OCI-LY1 (cell line): Measurements from ENCODE around the gene PALD1.
A peak's percentile ranks its signal among the peaks of the same experiment; 100 is the strongest.

Source experiments
- H2AFZ ChIP-seq: fragments of 200-600 bp; sonication (generic), shearing (Covaris generic); 2 replicates; pipeline ENCODE4 v1.6.0; 2014; ENCODE audit warnings: antibody characterized with exemption, mild to moderate bottlenecking, low read length
- H3F3A ChIP-seq: fragments of 200-600 bp; sonication (generic), shearing (Covaris generic); 2 replicates; pipeline ENCODE4 v1.6.0; 2014; ENCODE audit warnings: mild to moderate bottlenecking, antibody characterized with exemption, low read length, moderate library complexity; ENCODE audit not compliant: insufficient read depth
- H3K27ac ChIP-seq: fragments of 200-600 bp; sonication (generic); 2 replicates; pipeline ENCODE4 v1.5.1; 2014; ENCODE audit warnings: low read length, mixed run types, mild to moderate bottlenecking, low read depth; ENCODE audit not compliant: poor library complexity, severe bottlenecking
- H3K27me3 ChIP-seq: fragments of 200-600 bp; sonication (generic); 2 replicates; pipeline ENCODE4 v1.6.0; 2014; ENCODE audit warnings: antibody characterized with exemption, mild to moderate bottlenecking, low read length, moderate library complexity; ENCODE audit not compliant: insufficient read depth
- H3K36me3 ChIP-seq: fragments of 200-600 bp; sonication (generic); 2 replicates; pipeline ENCODE4 v1.6.1; 2014; ENCODE audit warnings: mild to moderate bottlenecking, antibody characterized with exemption, low read length, moderate library complexity, mixed read lengths; ENCODE audit not compliant: insufficient read depth
- H3K4me1 ChIP-seq: fragments of 200-600 bp; sonication (generic); 2 replicates; pipeline ENCODE4 v1.5.1; 2014; ENCODE audit warnings: mild to moderate bottlenecking, low read length, moderate library complexity; ENCODE audit not compliant: insufficient read depth, severe bottlenecking
- H3K4me2 ChIP-seq: fragments of 200-600 bp; sonication (generic), shearing (Covaris generic); 2 replicates; pipeline ENCODE4 v1.6.1; 2014; ENCODE audit warnings: low read length
- H3K4me3 ChIP-seq: fragments of 200-600 bp; sonication (generic); 2 replicates; pipeline ENCODE4 v1.5.1; 2014; ENCODE audit warnings: low read length, low read depth, mild to moderate bottlenecking, mixed read lengths; ENCODE audit not compliant: poor library complexity, severe bottlenecking
- H3K79me2 ChIP-seq: fragments of 200-600 bp; shearing (Covaris generic); 2 replicates; pipeline ENCODE4 v1.6.1; 2016; ENCODE audit warnings: mixed run types, low read length, mixed read lengths; ENCODE audit not compliant: insufficient read depth
- H3K9ac ChIP-seq: fragments of 200-600 bp; sonication (generic), shearing (Covaris generic); 2 replicates; pipeline ENCODE4 v1.6.1; 2014; ENCODE audit warnings: mild to moderate bottlenecking, low read length, mixed read lengths
- H3K9me2 ChIP-seq: fragments of 200-600 bp; sonication (generic), shearing (Covaris generic); 2 replicates; pipeline ENCODE4 v1.6.1; 2014; ENCODE audit warnings: low read depth, mild to moderate bottlenecking, low read length, mixed read lengths
- H3K9me3 ChIP-seq: fragments of 200-600 bp; shearing (Covaris generic); 2 replicates; pipeline ENCODE4 v1.6.1; 2014; ENCODE audit warnings: low read length, mixed read lengths
- H4K20me1 ChIP-seq: fragments of 200-600 bp; sonication (generic), shearing (Covaris generic); 2 replicates; pipeline ENCODE4 v1.6.0; 2016; ENCODE audit warnings: mild to moderate bottlenecking, low read length; ENCODE audit not compliant: insufficient read depth
- EZH2 ChIP-seq: fragments of 200-600 bp; sonication (generic), shearing (Covaris generic); IDR thresholded peaks from 2 replicates; pipeline ENCODE4 v1.8.0; 2017; ENCODE audit warnings: borderline replicate concordance, mixed run types, mild to moderate bottlenecking, antibody characterized with exemption, low read length, moderate library complexity, mixed read lengths
- TF ChIP-seq, protein P1 (sequence below): fragments of 200-600 bp; sonication (generic), shearing (Covaris generic); IDR thresholded peaks from 2 replicates; pipeline ENCODE4 v1.5.1; 2017; ENCODE audit warnings: mild to moderate bottlenecking, antibody characterized with exemption, low read length, moderate library complexity, mixed read lengths

Gene PALD1

DNA sequence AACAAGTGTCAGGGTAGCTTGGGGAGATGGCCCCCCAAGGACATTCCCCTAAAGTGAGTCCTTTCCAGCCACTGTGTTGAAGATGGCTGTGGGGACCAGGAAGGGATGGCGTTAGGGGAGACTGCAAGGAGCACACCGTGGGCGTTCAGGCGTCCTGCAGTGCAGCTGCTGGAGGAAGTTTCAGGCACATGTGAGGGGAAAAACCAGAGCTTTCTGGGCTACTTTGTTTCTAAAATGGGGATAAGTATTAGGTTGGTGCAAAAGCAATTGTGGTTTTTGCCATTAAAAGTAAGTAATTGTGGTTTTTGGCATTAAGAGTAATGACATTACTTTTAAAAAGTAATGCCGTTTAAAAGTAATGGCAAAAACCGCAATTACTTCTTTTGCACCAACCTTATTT, 109.7 kb downstream of the PALD1 start:
- Histone ChIP-seq H3K27ac (peak overlapping the region; percentile 98), H3F3A (peaks cover 19% of the 10 kb centered on the region), H3K4me3 (no peak overlapping the region), H3K9me3 (no peaks in the 10 kb centered on the region), H3K27me3 (no peaks in the 10 kb centered on the region), H3K9me2 (no peaks in the 10 kb centered on the region), H3K36me3 (no peaks in the 10 kb centered on the region), H2AFZ (no peak overlapping the region), H3K9ac (peak overlapping the region; percentile 46), H4K20me1 (no peaks in the 10 kb centered on the region), H3K4me2 (peak overlapping the region; percentile 42), H3K4me1 (peaks cover 100% of the 10 kb centered on the region), H3K79me2 (no peaks in the 10 kb centered on the region)
- TF ChIP-seq, protein P1, sequence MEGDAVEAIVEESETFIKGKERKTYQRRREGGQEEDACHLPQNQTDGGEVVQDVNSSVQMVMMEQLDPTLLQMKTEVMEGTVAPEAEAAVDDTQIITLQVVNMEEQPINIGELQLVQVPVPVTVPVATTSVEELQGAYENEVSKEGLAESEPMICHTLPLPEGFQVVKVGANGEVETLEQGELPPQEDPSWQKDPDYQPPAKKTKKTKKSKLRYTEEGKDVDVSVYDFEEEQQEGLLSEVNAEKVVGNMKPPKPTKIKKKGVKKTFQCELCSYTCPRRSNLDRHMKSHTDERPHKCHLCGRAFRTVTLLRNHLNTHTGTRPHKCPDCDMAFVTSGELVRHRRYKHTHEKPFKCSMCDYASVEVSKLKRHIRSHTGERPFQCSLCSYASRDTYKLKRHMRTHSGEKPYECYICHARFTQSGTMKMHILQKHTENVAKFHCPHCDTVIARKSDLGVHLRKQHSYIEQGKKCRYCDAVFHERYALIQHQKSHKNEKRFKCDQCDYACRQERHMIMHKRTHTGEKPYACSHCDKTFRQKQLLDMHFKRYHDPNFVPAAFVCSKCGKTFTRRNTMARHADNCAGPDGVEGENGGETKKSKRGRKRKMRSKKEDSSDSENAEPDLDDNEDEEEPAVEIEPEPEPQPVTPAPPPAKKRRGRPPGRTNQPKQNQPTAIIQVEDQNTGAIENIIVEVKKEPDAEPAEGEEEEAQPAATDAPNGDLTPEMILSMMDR = no peak
- TF ChIP-seq EZH2 = no peak

DNA sequence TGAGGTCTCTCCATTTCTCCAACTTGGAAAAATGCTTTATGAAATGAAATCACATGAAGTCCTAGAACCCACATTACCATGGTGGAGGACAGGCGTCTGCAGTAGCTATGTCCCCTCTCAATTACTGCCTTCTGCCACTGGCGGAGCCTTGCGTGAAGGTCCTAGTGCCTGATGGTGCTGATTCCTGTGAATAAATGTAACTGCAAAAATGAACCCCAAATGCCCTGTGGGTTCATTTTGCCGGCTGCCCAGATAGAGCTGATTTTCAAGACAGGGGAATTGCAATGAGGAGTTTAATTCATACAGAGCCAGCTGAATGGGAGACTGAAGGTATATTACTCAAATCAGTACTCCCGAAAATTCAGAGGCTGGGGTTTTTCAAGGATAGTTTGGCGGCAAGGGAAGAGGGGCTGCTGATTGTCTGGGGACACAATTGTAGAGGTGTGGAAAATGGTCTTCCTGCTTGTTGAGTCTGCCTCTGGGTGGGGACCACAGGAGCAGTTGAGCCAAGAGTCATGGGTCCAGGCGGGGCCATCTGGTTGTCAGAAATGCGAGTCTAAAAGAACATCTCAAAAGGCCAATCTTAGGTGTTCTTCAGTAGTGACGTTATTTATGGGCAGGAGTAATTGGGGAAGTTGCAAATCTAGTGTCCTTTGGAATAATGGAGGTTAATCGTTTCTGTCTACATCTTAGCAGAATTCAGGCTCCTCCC, 110.4 kb downstream of the PALD1 start:
- Histone ChIP-seq H3F3A (peaks cover 19% of the 10 kb centered on the region), H4K20me1 (no peaks in the 10 kb centered on the region), H3K4me3 (no peak overlapping the region), H3K79me2 (no peaks in the 10 kb centered on the region), H3K9ac (peak overlapping the region; percentile 46), H3K27me3 (no peaks in the 10 kb centered on the region), H3K9me3 (no peaks in the 10 kb centered on the region), H3K4me1 (peaks cover 100% of the 10 kb centered on the region), H3K27ac (peak overlapping the region; percentile 98), H2AFZ (no peak overlapping the region), H3K36me3 (no peaks in the 10 kb centered on the region), H3K9me2 (no peaks in the 10 kb centered on the region), H3K4me2 (peak overlapping the region; percentile 42)
- no peak for TF ChIP-seq EZH2
- TF ChIP-seq, protein P1 = no peak

DNA sequence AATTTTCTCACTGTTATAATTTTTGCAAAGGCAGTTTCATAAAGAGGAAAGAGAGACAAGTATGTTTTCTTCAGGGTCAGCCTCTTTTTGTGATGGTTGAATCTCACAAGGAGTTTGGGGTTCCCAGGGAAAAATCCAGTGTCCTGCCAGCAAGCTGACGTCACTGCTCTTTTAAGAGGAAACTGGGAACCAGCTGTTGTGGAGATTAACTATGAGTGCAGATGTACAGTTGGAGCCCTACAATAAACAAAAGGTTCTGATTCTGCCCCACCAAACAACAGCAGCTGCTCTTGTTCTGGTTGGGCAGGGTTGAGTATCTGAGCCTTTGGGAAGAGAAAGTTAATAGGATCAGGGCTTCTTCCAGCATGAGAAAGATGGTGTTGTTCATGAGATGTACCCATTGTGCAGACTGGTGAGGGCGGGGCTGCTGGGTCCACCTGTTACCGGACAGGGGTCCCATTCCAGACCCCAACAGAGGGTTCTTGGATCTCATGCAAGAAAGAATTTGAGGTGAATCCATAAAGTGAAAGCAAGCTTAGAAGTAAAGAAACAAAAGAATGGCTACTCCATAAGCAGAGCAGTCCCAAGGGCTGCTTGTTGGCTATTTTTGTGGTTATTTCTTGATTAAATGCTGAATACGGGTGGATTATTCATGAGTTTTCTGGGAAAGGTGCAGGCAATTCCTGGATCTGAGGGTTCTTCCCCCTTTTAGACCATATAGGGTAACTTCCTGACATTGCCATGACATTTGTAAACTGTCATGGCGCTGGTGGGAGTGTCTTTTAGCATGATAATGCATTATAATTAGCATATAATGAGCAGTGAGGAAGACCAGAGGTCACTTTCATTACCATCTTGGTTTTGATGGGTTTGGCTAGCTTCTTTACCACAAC, 111.4 kb downstream of the PALD1 start:
- TF ChIP-seq, protein P1 = no peak
- no peak for TF ChIP-seq EZH2
- no peaks in the 10 kb centered on the region for H3K27me3 ChIP-seq
- H3K4me3 ChIP-seq = no peak overlapping the region

More for the DNA sequence above, 111.4 kb downstream of the PALD1 start:
- Histone ChIP-seq H3K9ac (no peak overlapping the region), H3K4me2 (peak overlapping the region; percentile 42; the same call in 1 of the 2 replicates), H3K9me3 (no peaks in the 10 kb centered on the region), H3K36me3 (no peaks in the 10 kb centered on the region), H3K79me2 (no peaks in the 10 kb centered on the region), H4K20me1 (no peaks in the 10 kb centered on the region), H3K27ac (peak overlapping the region; percentile 98), H3F3A (peaks cover 11% of the 10 kb centered on the region), H3K9me2 (no peaks in the 10 kb centered on the region), H2AFZ (no peak overlapping the region), H3K4me1 (peaks cover 100% of the 10 kb centered on the region)
